Epithelial cell of proximal tubule (primary cell): ENCODE data around the gene ZNF554. TPM values are rescaled to one million over a fixed set of nuclear protein-coding genes. Genes with fewer than 3 reads are reported as not detected.

Experiments
- DNase-seq: peaks from one replicate; pipeline ENCODE4 v3.0.0-alpha.2; 2011; ENCODE audit warnings: low read depth
- H3K4me3 ChIP-seq: 2 replicates; pipeline ENCODE4 v1.5.1; 2011; ENCODE audit warnings: low read depth, mild to moderate bottlenecking, low read length
- CTCF ChIP-seq: conservative IDR thresholded peaks from 2 replicates; pipeline ENCODE4 v1.5.1; 2012; ENCODE audit warnings: low read depth, mild to moderate bottlenecking, low read length
- total RNA-seq: library from RNA; depleted of rRNA; stranded (reverse); fragments of >200 nt; gene quantifications from 2 replicates; pipeline ENCODE4 v1.2.3, GENCODE V29; 2015

ZNF554 gene
- total RNA-seq, 1 donor from 2014 or later = 2.5 TPM

GRCh38 chr19:2775556-2776430, 43.9 kb upstream of the ZNF554 start:
- no peak for TF ChIP-seq CTCF
- peak; percentile 36 for DNase-seq
- H3K4me3 ChIP-seq = peak overlapping the region; percentile 37

GRCh38 chr19:2777952-2778683, 41.5 kb upstream of the ZNF554 start:
- TF ChIP-seq CTCF = no peak
- no peak overlapping the region for H3K4me3 ChIP-seq
- no peak for DNase-seq

GRCh38 chr19:2779121-2779740, 40.4 kb upstream of the ZNF554 start:
- no peak for DNase-seq
- no peak overlapping the region for H3K4me3 ChIP-seq
- TF ChIP-seq CTCF = no peak

GRCh38 chr19:2780284-2780683, 39.4 kb upstream of the ZNF554 start:
- TF ChIP-seq CTCF = no peak
- no peak for DNase-seq
- no peak overlapping the region for H3K4me3 ChIP-seq

GRCh38 chr19:2782329-2782935, 37.2 kb upstream of the ZNF554 start:
- no peak for DNase-seq
- no peak for TF ChIP-seq CTCF
- H3K4me3 ChIP-seq = peak overlapping the region; percentile 100

- peak within 1 kb of the TSS; percentile 100 for H3K4me3 ChIP-seq
- DNase-seq = peak; percentile 93
- peak; percentile 38 for TF ChIP-seq CTCF
Observed at GRCh38 chr19:2782936-2783780, 36.5 kb upstream of the ZNF554 start, which contains the start of gene SGTA. Gene SGTA (minus strand): TSS chr19:2783273. CDS start chr19:2769068, 14,205 bp downstream.
